ENCODE data around the gene NUDCD3. TPM values are rescaled to one million over a fixed set of nuclear protein-coding genes. Genes with fewer than 3 reads are reported as not detected.

NUDCD3 gene
- total and polyA plus RNA-seq, 2 of the 8 experiments (the other 6 are each of a cell fraction or from before 2014, with no cell fraction given) = 35.2 to 93.7 TPM

DNA sequence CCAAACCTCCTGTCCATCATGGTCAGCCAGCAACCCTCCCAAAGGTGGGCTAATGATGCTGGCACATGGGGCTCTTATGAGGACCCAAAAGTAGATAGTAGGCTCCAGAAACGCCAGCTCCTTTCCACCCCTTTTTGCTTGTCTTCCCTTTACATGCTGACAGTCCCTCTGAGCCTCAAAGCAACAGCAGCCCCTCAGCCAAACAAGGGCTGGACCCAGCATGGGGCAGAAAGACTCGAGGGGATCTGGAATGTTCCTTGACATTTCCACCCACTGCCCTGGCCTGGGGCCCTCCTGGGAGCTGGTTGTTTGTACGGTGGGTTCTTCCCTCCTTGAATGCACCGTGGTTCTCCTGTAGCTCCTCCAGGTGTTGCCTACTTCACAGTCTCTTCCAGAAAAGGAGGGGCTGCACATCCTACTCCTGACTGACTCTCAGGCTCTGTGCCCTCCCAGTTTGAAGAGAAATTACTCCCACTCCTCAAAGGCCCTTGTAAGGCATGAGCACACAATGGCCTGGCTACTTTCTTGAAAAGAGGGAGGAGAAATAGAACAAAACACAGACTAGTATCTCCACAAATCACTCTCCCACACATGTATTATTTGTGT lies 21.5 kb upstream of the NUDCD3 start (continued):
- TF ChIP-seq POLR2A (IDR thresholded peaks at IDR 0.05; ENCODE audit: control extremely low read depth in 1 of 2, low read depth in 2 of 2, low read length in 2 of 2) (no peak), EZH2 (IDR thresholded peaks at IDR 0.05; ENCODE audit: low read depth, low read length, severe bottlenecking) (no peak)

Measured in H1 (cell line).